Activated CD4-positive, alpha-beta T cell treated with anti-CD3 and anti-CD28 coated beads, Interleukin-2, amount 10 ng/mL, durations not matched to agents 7 days and 5 days (primary cell): ENCODE data around the gene SRGAP1. TPM values are rescaled to one million over a fixed set of nuclear protein-coding genes. Genes with fewer than 3 reads are reported as not detected.

Source experiments
- CTCF ChIA-PET: fragments of 350-600 bp; sonication (Branson Sonifier 250); formaldehyde crosslinking; loops from one replicate; lab custom pipeline; 2021; ENCODE audit warnings: antibody characterized with exemption; lab: Charles Lee
- POLR2A ChIA-PET: fragments of 350-600 bp; sonication (Branson Sonifier 250); formaldehyde crosslinking; loops from one replicate; lab custom pipeline; 2021; ENCODE audit warnings: antibody characterized with exemption; lab: Charles Lee
- DNase-seq: peaks from one replicate; pipeline ENCODE4 v3.0.0-alpha.2; 2020
- H3K27ac Mint-ChIP-seq: one replicate; pipeline ENCODE4 v1.8.0; 2021; ENCODE audit warnings: mild to moderate bottlenecking, moderate library complexity, mixed read lengths
- H3K27me3 Mint-ChIP-seq: one replicate; pipeline ENCODE4 v1.8.0; 2021; ENCODE audit warnings: mixed read lengths
- H3K36me3 Mint-ChIP-seq: one replicate; pipeline ENCODE4 v1.8.0; 2021; ENCODE audit warnings: low read depth, mixed read lengths
- H3K4me1 Mint-ChIP-seq: one replicate; pipeline ENCODE4 v1.8.0; 2021; ENCODE audit warnings: mixed read lengths
- H3K4me3 Mint-ChIP-seq: one replicate; pipeline ENCODE4 v1.8.0; 2021; ENCODE audit warnings: mild to moderate bottlenecking, moderate library complexity, mixed read lengths
- H3K9me3 Mint-ChIP-seq: one replicate; pipeline ENCODE4 v1.8.0; 2021; ENCODE audit warnings: mixed read lengths
- total RNA-seq, 2 experiments: library from RNA; stranded (reverse); gene quantifications; one replicate each; pipeline ENCODE4 v1.2.3, GENCODE V29; 2021

The SRGAP1 gene
- total RNA-seq, 2 experiments from 2014 or later = not detected

GRCh38 chr12:63961543-63961942 lies 117.0 kb downstream of the SRGAP1 start:
- POLR2A ChIA-PET = no interaction called here
- DNase-seq = no peak
- Mint-ChIP-seq H3K4me1 (no peaks in the 10 kb centered on the region), H3K27ac (no peak overlapping the region), H3K4me3 (no peak overlapping the region), H3K36me3 (no peaks in the 10 kb centered on the region), H3K9me3 (no peaks in the 10 kb centered on the region), H3K27me3 (no peaks in the 10 kb centered on the region)
- CTCF ChIA-PET = interaction anchor here (0.6 kb wide), 1 partner anchor 8 kb away, joined by 3 read pairs; no protein-coding TSS in a partner anchor

GRCh38 chr12:63963868-63964267 lies 119.4 kb downstream of the SRGAP1 start:
- Mint-ChIP-seq H3K27ac (no peak overlapping the region), H3K27me3 (no peaks in the 10 kb centered on the region), H3K4me3 (no peak overlapping the region), H3K9me3 (no peaks in the 10 kb centered on the region), H3K4me1 (no peaks in the 10 kb centered on the region), H3K36me3 (no peaks in the 10 kb centered on the region)
- DNase-seq = no peak
- CTCF ChIA-PET = interaction anchor here (0.6 kb wide), 1 partner anchor 23 kb away, joined by 3 read pairs; no protein-coding TSS in a partner anchor
- POLR2A ChIA-PET = no interaction called here

DNA sequence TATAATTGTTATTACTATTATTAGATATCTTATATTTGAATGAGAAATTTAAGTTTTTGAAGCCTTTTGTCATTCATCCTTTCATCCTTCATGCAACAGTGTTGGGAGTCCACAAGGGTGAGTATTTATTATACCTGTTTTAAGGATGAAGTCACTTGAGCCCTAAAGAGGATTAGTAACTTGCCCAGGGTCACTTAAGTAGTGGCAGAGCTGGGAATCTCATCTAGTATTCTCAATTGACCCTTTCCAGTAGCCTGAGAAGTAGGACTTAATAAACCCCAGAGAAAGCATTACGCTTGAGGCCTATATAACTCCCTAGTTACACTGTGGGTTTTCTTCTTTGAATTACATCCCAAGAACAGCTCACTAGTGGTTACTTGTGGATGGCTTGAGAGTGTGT lies 119.8 kb downstream of the SRGAP1 start:
- CTCF ChIA-PET = no interaction called here
- Mint-ChIP-seq H3K9me3 (no peaks in the 10 kb centered on the region), H3K36me3 (no peaks in the 10 kb centered on the region)

DNA sequence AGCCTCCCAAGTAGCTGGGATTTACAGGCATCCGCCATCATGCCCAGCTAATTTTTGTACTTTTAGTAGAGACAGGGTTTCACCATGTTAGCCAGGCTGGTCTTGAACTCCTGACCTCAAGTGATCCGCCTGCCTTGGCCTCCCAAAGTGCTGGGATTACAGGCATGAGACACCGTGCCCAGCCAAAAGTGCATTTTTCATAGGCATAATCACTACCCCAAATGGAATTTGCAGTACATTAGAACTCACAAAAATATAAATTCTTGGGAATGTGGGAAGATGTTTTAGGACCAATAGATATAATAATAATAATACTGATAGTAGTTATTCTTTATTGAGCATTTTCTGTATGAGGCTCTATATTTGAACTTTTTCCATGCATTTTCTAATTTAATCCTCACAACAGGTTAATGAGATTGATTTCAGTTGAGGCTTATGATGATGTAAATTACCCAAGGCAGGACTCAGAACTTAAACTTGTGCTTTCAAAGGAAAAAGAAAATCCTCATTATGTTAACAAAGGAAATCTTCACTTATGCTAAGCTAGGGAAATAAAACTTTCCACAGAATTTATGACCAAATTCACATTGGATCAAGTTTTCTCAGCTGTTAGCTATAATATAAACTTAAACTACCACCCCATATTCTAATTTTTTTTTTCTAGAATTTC lies 121.6 kb downstream of the SRGAP1 start:
- POLR2A ChIA-PET = no interaction called here
- Mint-ChIP-seq H3K4me3 (no peak overlapping the region), H3K27me3 (no peaks in the 10 kb centered on the region), H3K9me3 (no peaks in the 10 kb centered on the region), H3K36me3 (no peaks in the 10 kb centered on the region), H3K4me1 (no peaks in the 10 kb centered on the region), H3K27ac (no peak overlapping the region)
- no peak for DNase-seq
- CTCF ChIA-PET = no interaction called here

More for the DNA sequence above, 119.8 kb downstream of the SRGAP1 start:
- no peak for DNase-seq
- H3K4me1 Mint-ChIP-seq = no peaks in the 10 kb centered on the region
- POLR2A ChIA-PET = no interaction called here
- no peak overlapping the region for H3K27ac Mint-ChIP-seq
- no peaks in the 10 kb centered on the region for H3K27me3 Mint-ChIP-seq
- H3K4me3 Mint-ChIP-seq = no peak overlapping the region

GRCh38 chr12:63966606-63966975 lies 122.1 kb downstream of the SRGAP1 start:
- Mint-ChIP-seq H3K4me3 (no peak overlapping the region), H3K9me3 (no peaks in the 10 kb centered on the region), H3K27me3 (no peaks in the 10 kb centered on the region), H3K36me3 (no peaks in the 10 kb centered on the region), H3K4me1 (no peaks in the 10 kb centered on the region), H3K27ac (no peak overlapping the region)
- no peak for DNase-seq
- POLR2A ChIA-PET = no interaction called here
- CTCF ChIA-PET = no interaction called here

GRCh38 chr12:63967358-63968145 lies 123.1 kb downstream of the SRGAP1 start:
- Mint-ChIP-seq H3K36me3 (no peaks in the 10 kb centered on the region), H3K27ac (no peak overlapping the region), H3K9me3 (no peaks in the 10 kb centered on the region), H3K4me3 (no peak overlapping the region), H3K27me3 (no peaks in the 10 kb centered on the region), H3K4me1 (no peaks in the 10 kb centered on the region)
- POLR2A ChIA-PET = no interaction called here
- CTCF ChIA-PET = no interaction called here
- no peak for DNase-seq

DNA sequence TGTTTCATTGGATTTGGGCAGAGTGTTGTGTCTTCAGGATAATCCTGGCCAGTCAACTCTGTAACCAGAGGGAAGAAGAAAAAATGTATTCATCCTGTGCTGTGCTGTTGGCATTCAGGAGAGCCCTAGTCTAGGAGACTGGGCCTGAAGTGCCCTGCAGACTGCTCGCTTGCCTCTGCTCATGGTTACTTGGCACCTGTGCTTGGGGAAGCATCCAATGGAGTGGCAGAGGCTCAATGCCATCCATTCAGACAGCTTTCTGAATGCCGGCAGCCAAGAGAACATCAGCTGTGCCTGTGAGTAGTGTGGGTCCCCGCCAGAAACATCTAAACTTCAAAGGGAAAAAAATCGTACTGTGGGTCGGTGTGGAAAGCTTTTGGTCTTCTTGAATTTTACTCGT lies 124.2 kb downstream of the SRGAP1 start:
- Mint-ChIP-seq H3K36me3 (no peaks in the 10 kb centered on the region), H3K4me3 (no peak overlapping the region), H3K27me3 (no peaks in the 10 kb centered on the region), H3K9me3 (no peaks in the 10 kb centered on the region), H3K4me1 (no peaks in the 10 kb centered on the region), H3K27ac (no peak overlapping the region)
- CTCF ChIA-PET = no interaction called here
- POLR2A ChIA-PET = no interaction called here
- DNase-seq = no peak

DNA sequence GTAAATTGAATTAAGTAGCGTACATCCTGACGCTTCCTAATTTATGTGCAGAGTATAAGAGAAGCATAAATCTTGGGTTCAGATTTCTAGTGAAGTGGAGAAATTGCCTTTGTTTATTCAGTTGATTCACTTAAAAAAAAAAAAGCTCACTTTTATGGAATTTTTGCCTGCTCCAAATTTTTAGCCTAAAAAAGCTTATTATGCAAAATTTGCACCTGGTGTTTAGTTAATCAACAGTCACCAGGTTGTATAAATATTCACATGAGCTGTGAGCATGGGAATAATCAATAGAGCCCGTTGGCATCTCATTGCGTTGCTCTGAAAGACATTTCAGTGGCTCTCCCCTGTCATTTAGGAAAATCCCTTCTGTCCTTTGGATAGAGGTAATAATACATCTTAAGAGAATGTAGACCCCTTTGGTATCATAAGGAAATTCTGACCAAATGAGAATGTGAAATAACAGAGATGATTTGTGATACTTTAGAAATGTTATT lies 132.4 kb downstream of the SRGAP1 start:
- ChIA-PET CTCF (no interaction called here), POLR2A (no interaction called here)
- Mint-ChIP-seq H3K27ac (no peak overlapping the region), H3K9me3 (no peaks in the 10 kb centered on the region), H3K4me3 (no peak overlapping the region), H3K27me3 (no peaks in the 10 kb centered on the region), H3K4me1 (no peaks in the 10 kb centered on the region), H3K36me3 (no peaks in the 10 kb centered on the region)
- DNase-seq = no peak

DNA sequence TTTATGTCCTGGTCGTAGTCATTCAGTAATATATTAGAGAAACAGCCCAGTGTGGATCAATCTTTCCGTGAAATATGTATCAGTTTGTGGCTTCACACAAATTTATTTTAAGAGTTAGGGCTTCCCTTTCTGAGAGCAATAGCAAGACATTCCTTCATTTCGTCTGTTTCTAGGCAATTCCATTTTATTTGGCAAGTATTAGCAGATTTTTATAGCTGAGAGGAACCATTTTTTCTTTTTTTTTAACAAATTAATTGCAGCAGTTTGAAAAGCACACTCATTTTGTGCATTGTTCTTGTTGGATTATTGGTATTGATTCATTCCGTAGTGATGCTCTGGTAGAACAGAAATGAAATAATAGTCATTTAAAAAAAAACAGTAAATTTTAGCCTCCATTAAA lies 132.9 kb downstream of the SRGAP1 start:
- H3K9me3 Mint-ChIP-seq = no peaks in the 10 kb centered on the region
- DNase-seq = no peak
- H3K4me3 Mint-ChIP-seq = no peak overlapping the region
- no peaks in the 10 kb centered on the region for H3K4me1 Mint-ChIP-seq
- CTCF ChIA-PET = no interaction called here
- no peak overlapping the region for H3K27ac Mint-ChIP-seq
- POLR2A ChIA-PET = no interaction called here
- H3K27me3 Mint-ChIP-seq = no peaks in the 10 kb centered on the region
- H3K36me3 Mint-ChIP-seq = no peaks in the 10 kb centered on the region

DNA sequence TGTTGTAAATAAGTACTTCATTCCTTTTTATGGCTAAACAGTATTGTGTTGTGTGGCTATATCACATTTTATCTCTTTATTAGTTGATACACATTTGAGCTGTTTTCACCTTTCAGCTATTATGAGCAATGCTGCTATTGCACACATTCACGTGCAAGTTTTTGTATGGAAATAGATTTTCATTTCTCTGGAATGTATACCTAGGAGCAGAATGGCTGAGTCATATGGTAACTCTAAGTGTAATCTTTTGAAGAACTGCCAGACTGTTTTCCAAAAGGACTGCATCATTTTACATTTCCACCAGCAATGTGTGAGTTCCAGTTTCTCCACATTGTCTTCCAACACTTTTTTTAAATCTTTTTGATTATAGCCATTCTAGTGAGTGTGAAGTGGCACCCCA lies 134.0 kb downstream of the SRGAP1 start:
- Mint-ChIP-seq H3K9me3 (no peaks in the 10 kb centered on the region), H3K27me3 (no peaks in the 10 kb centered on the region), H3K4me3 (no peak overlapping the region), H3K27ac (no peak overlapping the region), H3K36me3 (no peaks in the 10 kb centered on the region), H3K4me1 (no peaks in the 10 kb centered on the region)
- CTCF ChIA-PET = no interaction called here
- POLR2A ChIA-PET = no interaction called here
- DNase-seq = no peak

- H3K27ac Mint-ChIP-seq = no peak overlapping the region
- no peaks in the 10 kb centered on the region for H3K4me1 Mint-ChIP-seq
- no peaks in the 10 kb centered on the region for H3K27me3 Mint-ChIP-seq
- no peak overlapping the region for H3K4me3 Mint-ChIP-seq
- no peaks in the 10 kb centered on the region for H3K9me3 Mint-ChIP-seq
- no peak for DNase-seq
- ChIA-PET CTCF (no interaction called here), POLR2A (no interaction called here)
- H3K36me3 Mint-ChIP-seq = no peaks in the 10 kb centered on the region
Measured at GRCh38 chr12:63980211-63980610, 135.7 kb downstream of the SRGAP1 start.

DNA sequence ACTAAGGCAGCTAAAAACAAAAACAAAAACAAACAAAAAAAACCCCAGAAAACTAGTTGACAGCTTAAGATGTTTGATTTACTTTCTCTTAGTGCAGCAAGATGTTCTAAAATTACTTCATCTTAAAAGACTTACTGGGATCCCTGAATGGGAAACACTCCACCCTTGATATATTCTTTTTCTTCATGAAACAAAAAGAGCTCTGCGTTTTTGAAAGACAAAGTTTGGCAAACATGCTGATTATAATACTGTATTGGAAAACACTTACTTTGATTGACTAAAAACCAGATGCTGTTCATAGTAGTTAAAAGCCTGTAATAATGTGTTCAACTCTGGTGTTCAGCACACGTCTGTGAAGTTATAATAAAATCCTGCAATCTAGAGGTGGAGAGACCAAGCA lies 136.8 kb downstream of the SRGAP1 start:
- H3K9me3 Mint-ChIP-seq = no peaks in the 10 kb centered on the region
- POLR2A ChIA-PET = no interaction called here
- H3K4me1 Mint-ChIP-seq = no peaks in the 10 kb centered on the region
- H3K27me3 Mint-ChIP-seq = no peaks in the 10 kb centered on the region
- no peak for DNase-seq
- no peaks in the 10 kb centered on the region for H3K36me3 Mint-ChIP-seq
- no peak overlapping the region for H3K27ac Mint-ChIP-seq
- no peak overlapping the region for H3K4me3 Mint-ChIP-seq
- CTCF ChIA-PET = interaction anchor here (0.7 kb wide), 1 partner anchor 1569 kb away, joined by 3 read pairs; no protein-coding TSS in a partner anchor

DNA sequence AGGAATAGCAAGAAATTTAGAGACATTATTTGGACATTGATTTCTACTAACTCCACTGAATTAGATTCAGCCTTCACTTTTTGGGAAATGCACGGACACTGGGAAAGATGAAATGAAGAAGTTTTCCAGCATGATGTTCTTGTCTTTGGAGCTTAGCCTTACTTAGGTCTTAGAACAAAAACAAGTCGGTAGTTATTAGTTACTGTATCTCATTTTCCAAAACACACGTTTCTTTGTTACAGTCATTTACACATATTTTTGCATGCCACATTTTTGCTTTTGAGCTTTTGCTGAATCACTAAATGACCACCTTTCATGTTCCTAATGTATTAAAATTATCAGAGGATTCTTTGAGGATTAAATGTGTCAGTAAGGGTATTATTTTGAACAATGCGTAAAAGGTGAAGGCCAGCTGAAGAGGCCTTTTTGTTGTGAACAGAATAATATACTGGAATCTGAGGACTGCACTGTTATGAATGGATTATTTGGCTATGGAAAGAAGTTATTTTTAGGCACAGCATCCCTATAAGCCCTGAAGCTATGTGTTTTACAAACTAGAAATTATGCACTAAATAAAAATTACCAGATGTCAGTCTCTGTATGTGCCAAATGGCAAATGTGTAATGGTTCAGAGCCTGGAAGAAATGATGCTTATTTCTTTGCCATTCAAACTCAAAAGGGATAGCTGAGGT lies 138.2 kb downstream of the SRGAP1 start:
- H3K27me3 Mint-ChIP-seq = no peaks in the 10 kb centered on the region
- H3K4me3 Mint-ChIP-seq = no peak overlapping the region
- POLR2A ChIA-PET = no interaction called here
- no peaks in the 10 kb centered on the region for H3K9me3 Mint-ChIP-seq
- H3K36me3 Mint-ChIP-seq = no peaks in the 10 kb centered on the region
- CTCF ChIA-PET = no interaction called here
- H3K27ac Mint-ChIP-seq = no peak overlapping the region
- H3K4me1 Mint-ChIP-seq = no peaks in the 10 kb centered on the region
- no peak for DNase-seq
